Stomach smooth muscle (tissue), 2 donors: ENCODE measurements around the gene EGLN1.
A peak's percentile ranks its signal among the peaks of the same experiment; 100 is the strongest.

Experiments
- H3K27ac ChIP-seq: one replicate; pipeline ENCODE4 v1.7.0; 2013; ENCODE audit warnings: mild to moderate bottlenecking, low read length, inconsistent platforms
- H3K27me3 ChIP-seq, 2 donors: one replicate each; pipeline ENCODE4 v1.7.0; 2013; ENCODE audit warnings: low read length in 2 of 2; ENCODE audit not compliant: insufficient read depth in 2 of 2, control insufficient read depth in 1 of 2
- H3K36me3 ChIP-seq, 2 donors: one replicate each; pipeline ENCODE4 v1.7.0; 2013; ENCODE audit warnings: low read length in 2 of 2; ENCODE audit not compliant: control insufficient read depth in 2 of 2, insufficient read depth in 2 of 2
- H3K4me1 ChIP-seq: one replicate; pipeline ENCODE4 v1.7.0; 2013; ENCODE audit warnings: low read length; ENCODE audit not compliant: control insufficient read depth, insufficient read depth
- H3K4me3 ChIP-seq, 2 donors: one replicate each; pipeline ENCODE4 v1.7.0; 2013; ENCODE audit warnings: low read length in 2 of 2
- H3K9ac ChIP-seq, 2 donors: one replicate each; pipeline ENCODE4 v1.7.0; 2013; ENCODE audit warnings: low read length in 2 of 2, mild to moderate bottlenecking in 1 of 2
- H3K9me3 ChIP-seq, 2 donors: one replicate each; pipeline ENCODE4 v1.7.0; 2013; ENCODE audit warnings: low read length in 2 of 2; ENCODE audit not compliant: control insufficient read depth in 2 of 2
- donor health status: healthy.
- donor health status: Pancreatic carcinoma.

EGLN1 gene

GRCh38 chr1:231340328-231341013, 81.6 kb downstream of the EGLN1 start:
- peaks cover 5 to 6% of the 10 kb centered on the region in 2 donors for H3K36me3 ChIP-seq
- H3K9me3 ChIP-seq, result no peaks in the 10 kb centered on the region
- H3K4me1 ChIP-seq, result peaks cover 21% of the 10 kb centered on the region
- no peak overlapping the region for H3K27ac ChIP-seq
- no peak overlapping the region for H3K9ac ChIP-seq
- no peak overlapping the region for H3K4me3 ChIP-seq
- no peaks in the 10 kb centered on the region for H3K27me3 ChIP-seq

DNA sequence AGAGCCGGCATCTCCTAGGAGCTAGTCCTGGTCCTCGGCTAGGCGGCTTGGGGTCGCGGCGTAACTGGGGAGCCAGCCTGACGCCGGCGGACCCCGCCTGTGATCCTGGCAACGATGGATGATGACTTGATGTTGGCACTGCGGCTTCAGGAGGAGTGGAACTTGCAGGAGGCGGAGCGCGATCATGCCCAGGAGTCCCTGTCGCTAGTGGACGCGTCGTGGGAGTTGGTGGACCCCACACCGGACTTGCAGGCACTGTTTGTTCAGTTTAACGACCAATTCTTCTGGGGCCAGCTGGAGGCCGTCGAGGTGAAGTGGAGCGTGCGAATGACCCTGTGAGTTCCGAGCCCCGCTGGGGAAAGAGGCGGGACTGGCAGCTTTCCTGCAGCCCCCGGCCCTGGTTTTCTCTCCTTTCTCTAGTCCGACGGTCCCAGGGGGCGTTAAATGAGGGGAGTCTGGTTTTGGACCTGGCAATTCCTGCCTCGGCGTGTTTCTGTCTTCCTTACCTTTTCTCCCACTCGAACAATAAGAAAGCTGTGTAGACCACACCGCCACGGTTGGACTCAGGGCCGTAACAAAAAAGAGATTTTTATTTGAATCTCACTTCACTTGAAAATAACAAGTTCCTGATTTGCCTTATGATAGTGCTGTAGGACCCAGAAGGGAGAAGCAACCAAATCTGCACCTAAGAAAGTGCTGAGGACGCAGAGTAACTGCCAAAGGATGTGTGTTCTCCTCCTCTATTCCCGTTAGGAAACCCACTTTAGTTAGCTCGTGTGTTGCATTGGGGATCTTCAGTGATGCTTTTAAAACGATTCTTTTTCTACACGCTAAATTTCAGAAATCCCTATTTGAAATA, 83.6 kb downstream of the EGLN1 start, which contains the start of gene SPRTN:
Gene SPRTN, plus strand, starts transcription at position 24 of the 859 bp plus-strand sequence. Its CDS starts 91 bp downstream, at position 115.
- Histone ChIP-seq H3K4me3 (peak within 1 kb of the TSS; percentile 76 to 99), H3K9ac (peak within 1 kb of the TSS; percentile 83 to 100), H3K4me1 (peaks cover 30% of the 10 kb centered on the region)

DNA sequence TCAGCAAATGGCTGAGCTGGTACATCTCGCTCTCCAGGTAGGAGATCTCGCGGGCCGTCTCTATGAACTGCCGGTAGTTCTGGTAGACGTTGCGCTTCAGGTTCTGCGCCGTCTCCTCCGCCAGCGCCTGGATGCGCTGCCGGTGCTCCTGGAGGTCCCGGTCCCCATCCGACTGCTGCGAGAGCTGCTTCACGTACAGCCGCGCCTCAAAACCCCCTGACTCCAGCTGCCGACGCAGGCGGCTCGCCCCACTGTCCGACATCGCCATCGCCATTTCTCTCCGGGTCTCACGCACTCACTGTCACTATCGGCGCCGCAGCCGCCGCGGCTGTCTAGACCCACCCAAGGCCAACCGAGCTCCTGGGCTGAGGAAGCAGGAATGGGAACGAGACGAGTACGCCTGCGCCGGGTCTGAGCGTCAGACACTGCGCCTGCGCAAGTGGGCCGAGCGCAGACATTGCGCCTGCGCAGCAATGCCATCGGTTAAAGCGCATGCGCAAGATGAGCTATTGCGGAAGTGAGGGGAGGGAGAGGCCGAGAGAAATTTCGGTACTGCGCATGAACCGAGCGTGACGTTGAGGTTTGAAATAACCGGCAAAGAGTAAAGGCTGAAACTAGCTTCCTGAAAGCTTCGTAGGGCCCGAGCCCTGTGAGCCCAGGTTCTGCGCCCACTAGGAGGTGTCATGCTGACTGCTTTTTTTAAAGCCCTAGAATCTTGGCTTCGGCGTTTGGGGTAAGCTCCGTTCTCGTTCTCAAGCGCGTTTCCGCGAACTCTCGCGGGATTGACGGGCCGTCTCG, 84.4 kb downstream of the EGLN1 start, which contains the start of gene EXOC8:
Gene EXOC8, minus strand, starts transcription at position 381 of the 798 bp plus-strand sequence. Its CDS starts 107 bp downstream, at position 274.
- peak within 1 kb of the TSS; percentile 97 for H3K27ac ChIP-seq
- no peaks in the 10 kb centered on the region for H3K9me3 ChIP-seq
- H3K9ac ChIP-seq, result peak within 1 kb of the TSS; percentile 83 to 100
- H3K27me3 ChIP-seq, result no peaks in the 10 kb centered on the region
- H3K4me3 ChIP-seq, result peak within 1 kb of the TSS; percentile 76 to 99
- peaks cover 0 to 3% of the 10 kb centered on the region in 2 donors for H3K36me3 ChIP-seq
- peaks cover 30% of the 10 kb centered on the region for H3K4me1 ChIP-seq

More for the DNA sequence above, 83.6 kb downstream of the EGLN1 start, which contains the start of gene SPRTN:
- H3K36me3 ChIP-seq, result peaks cover 2 to 6% of the 10 kb centered on the region in 2 donors
- H3K27ac ChIP-seq, result peak within 1 kb of the TSS; percentile 97
- no peaks in the 10 kb centered on the region for H3K27me3 ChIP-seq
- no peaks in the 10 kb centered on the region for H3K9me3 ChIP-seq

- Histone ChIP-seq H3K4me1 (peaks cover 30% of the 10 kb centered on the region), H3K27ac (peak overlapping the region; percentile 97), H3K36me3 (peaks cover 0 to 3% of the 10 kb centered on the region in 2 donors), H3K9ac (peak overlapping the region; percentile 83 to 100), H3K4me3 (peak overlapping the region; percentile 76 to 99), H3K9me3 (no peaks in the 10 kb centered on the region), H3K27me3 (no peaks in the 10 kb centered on the region)
Measured at GRCh38 chr1:231337043-231337471, 85.0 kb downstream of the EGLN1 start.

DNA sequence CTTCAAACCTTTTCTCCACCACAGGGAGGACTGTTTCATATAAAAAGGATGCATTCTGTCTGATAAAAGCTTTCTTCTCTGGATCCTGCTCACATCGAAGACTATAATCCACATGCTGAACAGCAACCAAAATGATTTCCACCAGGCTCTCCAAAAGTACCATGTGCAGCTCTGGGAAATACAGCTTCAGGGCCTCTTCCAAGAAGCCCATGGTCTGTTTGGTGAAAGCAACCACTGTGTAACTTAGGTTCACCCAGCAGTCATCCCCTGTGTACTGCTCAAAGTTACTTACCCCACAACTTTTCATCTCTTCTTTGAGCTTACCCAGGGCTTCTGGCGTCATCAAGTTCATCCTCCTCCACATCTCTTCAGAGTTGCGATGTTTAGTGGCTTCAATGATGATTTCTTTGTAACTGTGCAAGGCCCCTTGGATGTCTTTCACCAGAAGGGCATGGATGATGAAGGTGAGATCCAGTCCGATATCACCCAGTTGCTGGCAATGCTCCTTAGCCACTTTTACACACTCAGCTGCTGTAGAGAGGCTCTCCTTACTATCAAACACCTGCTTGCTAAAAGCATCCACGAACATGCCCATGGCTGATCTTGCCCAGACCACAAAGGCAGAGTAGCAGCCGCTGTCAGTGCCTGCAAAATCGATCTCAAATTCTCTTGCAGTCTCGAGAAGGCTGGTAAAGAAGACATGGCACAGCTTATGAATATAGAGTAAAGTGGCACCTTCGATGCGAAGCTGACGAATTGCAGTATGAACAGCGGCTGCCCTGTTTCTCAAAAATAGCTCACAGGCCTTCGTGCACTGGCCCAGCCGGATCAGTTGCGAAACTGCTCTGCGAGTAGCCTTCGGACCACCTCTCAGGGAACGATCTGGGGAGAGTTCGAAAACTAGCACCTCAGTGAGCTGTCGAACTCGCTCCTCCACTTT, 86.2 kb downstream of the EGLN1 start:
- peak overlapping the region; percentile 83 to 100 for H3K9ac ChIP-seq
- H3K4me3 ChIP-seq, result peak overlapping the region; percentile 76 to 99
- H3K36me3 ChIP-seq, result no peaks in the 10 kb centered on the region
- H3K27me3 ChIP-seq, result no peaks in the 10 kb centered on the region
- H3K27ac ChIP-seq, result no peak overlapping the region
- H3K4me1 ChIP-seq, result peaks cover 30% of the 10 kb centered on the region
- no peaks in the 10 kb centered on the region for H3K9me3 ChIP-seq

DNA sequence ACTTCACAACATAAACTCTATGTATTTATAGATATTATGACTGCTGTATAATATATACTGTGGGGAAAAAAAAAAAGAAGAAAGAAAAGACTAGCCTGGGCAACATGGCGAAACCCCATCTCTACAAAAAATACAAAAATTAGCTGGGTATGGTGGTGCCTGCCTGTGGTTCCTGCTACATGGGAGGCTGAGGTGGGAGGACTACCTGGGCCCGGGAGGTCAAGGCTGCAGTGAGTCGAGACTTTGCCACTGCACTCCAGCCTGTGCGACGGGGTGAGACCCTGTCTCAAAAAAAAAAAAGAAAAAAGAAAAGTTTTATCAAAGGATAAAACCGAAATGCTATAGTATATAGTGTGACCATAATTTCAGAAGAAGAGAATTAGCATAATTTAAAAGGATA, 87.1 kb downstream of the EGLN1 start:
- Histone ChIP-seq H3K27ac (no peak overlapping the region), H3K9me3 (no peaks in the 10 kb centered on the region), H3K9ac (no peak overlapping the region), H3K4me1 (peaks cover 30% of the 10 kb centered on the region), H3K36me3 (no peaks in the 10 kb centered on the region), H3K4me3 (peak overlapping the region; percentile 36 to 54), H3K27me3 (no peaks in the 10 kb centered on the region)

DNA sequence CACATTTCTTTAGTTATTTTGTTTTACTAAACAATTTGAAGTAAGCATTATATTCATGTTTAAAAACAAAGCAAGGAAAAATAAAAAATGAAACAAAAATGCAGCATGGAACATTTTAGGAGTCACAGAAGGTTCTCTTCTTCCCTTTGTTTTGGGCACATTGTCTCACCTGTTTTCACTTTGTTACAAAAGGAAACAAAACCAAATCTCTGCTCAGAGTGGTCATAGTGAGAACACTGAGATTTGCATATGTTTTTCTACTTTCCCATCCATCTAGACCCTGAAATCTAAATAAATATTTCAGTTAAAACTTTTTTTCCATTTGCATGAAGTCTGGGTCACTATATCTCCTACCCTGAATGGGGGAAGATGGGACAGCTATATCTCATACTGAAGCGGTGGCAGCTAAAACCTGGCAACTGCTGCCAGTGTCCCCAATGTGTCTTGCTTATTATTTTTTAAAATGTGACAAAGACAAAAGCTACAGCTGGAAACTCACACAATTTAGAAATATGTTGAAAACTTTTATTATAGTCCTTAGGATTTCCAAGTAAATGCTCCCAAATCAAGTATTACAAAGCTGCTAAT, 87.9 kb downstream of the EGLN1 start:
- Histone ChIP-seq H3K4me3 (peak overlapping the region; percentile 38 to 54), H3K4me1 (peaks cover 25% of the 10 kb centered on the region), H3K9me3 (no peaks in the 10 kb centered on the region), H3K36me3 (no peaks in the 10 kb centered on the region), H3K9ac (no peak overlapping the region), H3K27ac (no peak overlapping the region), H3K27me3 (no peaks in the 10 kb centered on the region)

GRCh38 chr1:231332761-231333160, 89.3 kb downstream of the EGLN1 start:
- no peaks in the 10 kb centered on the region for H3K27me3 ChIP-seq
- no peak overlapping the region for H3K27ac ChIP-seq
- H3K4me3 ChIP-seq, result no peak overlapping the region
- H3K4me1 ChIP-seq, result peaks cover 23% of the 10 kb centered on the region
- no peak overlapping the region for H3K9ac ChIP-seq
- no peaks in the 10 kb centered on the region for H3K36me3 ChIP-seq
- no peaks in the 10 kb centered on the region for H3K9me3 ChIP-seq

DNA sequence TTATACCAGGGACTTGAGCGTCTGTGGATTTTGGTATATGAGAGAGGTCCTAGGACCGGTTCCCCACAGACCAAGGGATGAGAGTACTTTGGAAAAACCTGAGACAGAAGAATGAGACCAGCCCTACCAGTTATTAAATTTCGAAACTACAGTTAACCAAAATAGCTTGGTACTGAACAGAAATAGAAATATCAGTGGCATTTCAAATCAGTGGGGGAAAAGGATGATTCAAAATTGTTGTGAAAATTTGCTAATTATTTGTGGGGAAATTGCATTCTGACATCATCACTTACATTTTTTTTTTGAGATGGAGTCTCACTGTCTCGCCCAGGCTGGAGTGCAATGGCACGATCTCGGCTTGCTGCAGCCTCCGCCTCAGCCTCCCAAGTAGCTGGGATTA, 92.6 kb downstream of the EGLN1 start:
- peaks cover 3% of the 10 kb centered on the region for H3K4me1 ChIP-seq
- no peaks in the 10 kb centered on the region for H3K27me3 ChIP-seq
- no peaks in the 10 kb centered on the region for H3K9me3 ChIP-seq
- no peak overlapping the region for H3K4me3 ChIP-seq
- H3K27ac ChIP-seq, result no peak overlapping the region
- no peaks in the 10 kb centered on the region for H3K36me3 ChIP-seq
- H3K9ac ChIP-seq, result no peak overlapping the region
